ENCODE data around the gene SHISA9.

DNA sequence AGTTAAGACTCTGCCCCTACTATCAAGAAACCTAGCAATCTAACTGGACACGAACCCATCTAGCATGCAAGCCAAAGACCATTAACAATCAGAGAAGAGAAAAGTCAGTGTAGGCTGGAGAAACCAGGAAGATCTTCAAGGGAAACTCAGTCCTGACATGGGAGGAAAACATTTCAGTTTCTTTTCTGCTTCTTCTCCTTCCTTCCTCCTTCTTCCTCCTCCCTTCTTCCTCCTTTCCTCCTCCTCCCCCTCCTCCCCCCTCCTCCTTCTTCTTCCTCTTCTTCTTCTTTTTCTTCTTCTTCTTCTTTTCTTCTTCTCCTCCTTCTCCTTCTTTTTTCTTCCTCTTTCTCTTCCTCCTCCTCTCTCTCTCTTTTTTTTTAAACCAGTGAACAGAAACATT is 29.6 kb upstream of the SHISA9 start:
- TF ChIP-seq ARNTL (CRISPR knock-in tag; IDR thresholded peaks at IDR 0.05; ENCODE audit: borderline replicate concordance, low read depth) (no peak), ZFP3 (CRISPR knock-in tag; IDR thresholded peaks at IDR 0.05) (no peak), TOX (CRISPR knock-in tag; IDR thresholded peaks at IDR 0.05; ENCODE audit: borderline replicate concordance) (no peak), OSR1 (CRISPR knock-in tag; IDR thresholded peaks at IDR 0.05) (no peak), ZNF70 (CRISPR knock-in tag; IDR thresholded peaks at IDR 0.05) (no peak), ZFP30 (CRISPR knock-in tag; IDR thresholded peaks at IDR 0.05) (no peak), ISL1 (CRISPR knock-in tag; IDR thresholded peaks at IDR 0.05) (no peak), ZNF8 (CRISPR knock-in tag; IDR thresholded peaks at IDR 0.05) (no peak)
- TF ChIP-seq, protein P1, sequence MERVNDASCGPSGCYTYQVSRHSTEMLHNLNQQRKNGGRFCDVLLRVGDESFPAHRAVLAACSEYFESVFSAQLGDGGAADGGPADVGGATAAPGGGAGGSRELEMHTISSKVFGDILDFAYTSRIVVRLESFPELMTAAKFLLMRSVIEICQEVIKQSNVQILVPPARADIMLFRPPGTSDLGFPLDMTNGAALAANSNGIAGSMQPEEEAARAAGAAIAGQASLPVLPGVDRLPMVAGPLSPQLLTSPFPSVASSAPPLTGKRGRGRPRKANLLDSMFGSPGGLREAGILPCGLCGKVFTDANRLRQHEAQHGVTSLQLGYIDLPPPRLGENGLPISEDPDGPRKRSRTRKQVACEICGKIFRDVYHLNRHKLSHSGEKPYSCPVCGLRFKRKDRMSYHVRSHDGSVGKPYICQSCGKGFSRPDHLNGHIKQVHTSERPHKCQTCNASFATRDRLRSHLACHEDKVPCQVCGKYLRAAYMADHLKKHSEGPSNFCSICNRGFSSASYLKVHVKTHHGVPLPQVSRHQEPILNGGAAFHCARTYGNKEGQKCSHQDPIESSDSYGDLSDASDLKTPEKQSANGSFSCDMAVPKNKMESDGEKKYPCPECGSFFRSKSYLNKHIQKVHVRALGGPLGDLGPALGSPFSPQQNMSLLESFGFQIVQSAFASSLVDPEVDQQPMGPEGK (CRISPR knock-in tag; IDR thresholded peaks at IDR 0.05; ENCODE audit: borderline replicate concordance), result no peak
- TF ChIP-seq, protein P2, sequence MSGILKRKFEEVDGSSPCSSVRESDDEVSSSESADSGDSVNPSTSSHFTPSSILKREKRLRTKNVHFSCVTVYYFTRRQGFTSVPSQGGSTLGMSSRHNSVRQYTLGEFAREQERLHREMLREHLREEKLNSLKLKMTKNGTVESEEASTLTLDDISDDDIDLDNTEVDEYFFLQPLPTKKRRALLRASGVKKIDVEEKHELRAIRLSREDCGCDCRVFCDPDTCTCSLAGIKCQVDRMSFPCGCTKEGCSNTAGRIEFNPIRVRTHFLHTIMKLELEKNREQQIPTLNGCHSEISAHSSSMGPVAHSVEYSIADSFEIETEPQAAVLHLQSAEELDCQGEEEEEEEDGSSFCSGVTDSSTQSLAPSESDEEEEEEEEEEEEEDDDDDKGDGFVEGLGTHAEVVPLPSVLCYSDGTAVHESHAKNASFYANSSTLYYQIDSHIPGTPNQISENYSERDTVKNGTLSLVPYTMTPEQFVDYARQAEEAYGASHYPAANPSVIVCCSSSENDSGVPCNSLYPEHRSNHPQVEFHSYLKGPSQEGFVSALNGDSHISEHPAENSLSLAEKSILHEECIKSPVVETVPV (CRISPR knock-in tag; IDR thresholded peaks at IDR 0.05), result no peak
- TF ChIP-seq, protein P3, sequence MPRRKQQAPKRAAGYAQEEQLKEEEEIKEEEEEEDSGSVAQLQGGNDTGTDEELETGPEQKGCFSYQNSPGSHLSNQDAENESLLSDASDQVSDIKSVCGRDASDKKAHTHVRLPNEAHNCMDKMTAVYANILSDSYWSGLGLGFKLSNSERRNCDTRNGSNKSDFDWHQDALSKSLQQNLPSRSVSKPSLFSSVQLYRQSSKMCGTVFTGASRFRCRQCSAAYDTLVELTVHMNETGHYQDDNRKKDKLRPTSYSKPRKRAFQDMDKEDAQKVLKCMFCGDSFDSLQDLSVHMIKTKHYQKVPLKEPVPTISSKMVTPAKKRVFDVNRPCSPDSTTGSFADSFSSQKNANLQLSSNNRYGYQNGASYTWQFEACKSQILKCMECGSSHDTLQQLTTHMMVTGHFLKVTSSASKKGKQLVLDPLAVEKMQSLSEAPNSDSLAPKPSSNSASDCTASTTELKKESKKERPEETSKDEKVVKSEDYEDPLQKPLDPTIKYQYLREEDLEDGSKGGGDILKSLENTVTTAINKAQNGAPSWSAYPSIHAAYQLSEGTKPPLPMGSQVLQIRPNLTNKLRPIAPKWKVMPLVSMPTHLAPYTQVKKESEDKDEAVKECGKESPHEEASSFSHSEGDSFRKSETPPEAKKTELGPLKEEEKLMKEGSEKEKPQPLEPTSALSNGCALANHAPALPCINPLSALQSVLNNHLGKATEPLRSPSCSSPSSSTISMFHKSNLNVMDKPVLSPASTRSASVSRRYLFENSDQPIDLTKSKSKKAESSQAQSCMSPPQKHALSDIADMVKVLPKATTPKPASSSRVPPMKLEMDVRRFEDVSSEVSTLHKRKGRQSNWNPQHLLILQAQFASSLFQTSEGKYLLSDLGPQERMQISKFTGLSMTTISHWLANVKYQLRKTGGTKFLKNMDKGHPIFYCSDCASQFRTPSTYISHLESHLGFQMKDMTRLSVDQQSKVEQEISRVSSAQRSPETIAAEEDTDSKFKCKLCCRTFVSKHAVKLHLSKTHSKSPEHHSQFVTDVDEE (CRISPR knock-in tag; IDR thresholded peaks at IDR 0.05), result no peak
- TF ChIP-seq, protein P4, sequence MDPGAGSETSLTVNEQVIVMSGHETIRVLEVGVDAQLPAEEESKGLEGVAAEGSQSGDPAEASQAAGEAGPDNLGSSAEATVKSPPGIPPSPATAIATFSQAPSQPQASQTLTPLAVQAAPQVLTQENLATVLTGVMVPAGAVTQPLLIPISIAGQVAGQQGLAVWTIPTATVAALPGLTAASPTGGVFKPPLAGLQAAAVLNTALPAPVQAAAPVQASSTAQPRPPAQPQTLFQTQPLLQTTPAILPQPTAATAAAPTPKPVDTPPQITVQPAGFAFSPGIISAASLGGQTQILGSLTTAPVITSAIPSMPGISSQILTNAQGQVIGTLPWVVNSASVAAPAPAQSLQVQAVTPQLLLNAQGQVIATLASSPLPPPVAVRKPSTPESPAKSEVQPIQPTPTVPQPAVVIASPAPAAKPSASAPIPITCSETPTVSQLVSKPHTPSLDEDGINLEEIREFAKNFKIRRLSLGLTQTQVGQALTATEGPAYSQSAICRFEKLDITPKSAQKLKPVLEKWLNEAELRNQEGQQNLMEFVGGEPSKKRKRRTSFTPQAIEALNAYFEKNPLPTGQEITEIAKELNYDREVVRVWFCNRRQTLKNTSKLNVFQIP (CRISPR knock-in tag; IDR thresholded peaks at IDR 0.05; ENCODE audit: borderline replicate concordance, low read depth), result no peak
